GM19240 (cell line): ENCODE data around the gene UBL4B.

Source experiments
- DNase-seq: peaks from one replicate; pipeline ENCODE4 v3.0.0; 2011; ENCODE audit warnings: low spot score; ENCODE audit not compliant: insufficient read length

Gene UBL4B

DNA sequence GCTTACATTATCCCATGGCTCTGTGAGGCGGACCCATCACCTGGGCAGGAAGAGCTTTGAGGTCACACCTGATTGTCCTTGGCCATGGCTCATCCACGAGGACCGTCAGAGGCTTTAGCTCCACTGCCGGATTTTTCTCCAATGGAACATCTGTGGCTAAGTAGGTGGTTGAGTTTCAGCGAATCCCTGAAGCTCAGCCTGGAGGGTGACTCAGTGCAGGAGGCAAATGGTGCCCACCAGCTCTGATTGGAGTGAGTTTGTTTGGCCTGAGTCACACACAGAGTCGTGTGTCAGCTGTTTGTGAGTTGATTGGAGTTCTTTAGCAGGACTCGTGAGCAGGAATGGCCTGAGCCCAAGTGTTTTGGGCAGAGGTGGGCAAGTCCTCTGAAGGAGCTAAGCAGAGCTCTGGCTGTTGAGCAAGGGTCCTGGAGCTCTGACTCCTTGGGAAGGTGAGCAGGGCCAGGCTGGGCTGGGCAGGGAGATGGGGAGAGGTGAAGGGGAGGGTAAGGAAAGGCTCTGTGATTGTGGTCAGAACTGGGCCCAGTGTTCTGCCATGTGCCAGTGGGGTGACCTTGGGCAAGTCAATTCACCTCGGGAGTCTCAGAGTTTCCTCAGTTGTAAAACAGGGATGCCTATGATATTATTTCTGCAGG is 40.0 kb downstream of the UBL4B start:
- no peak for DNase-seq

DNA sequence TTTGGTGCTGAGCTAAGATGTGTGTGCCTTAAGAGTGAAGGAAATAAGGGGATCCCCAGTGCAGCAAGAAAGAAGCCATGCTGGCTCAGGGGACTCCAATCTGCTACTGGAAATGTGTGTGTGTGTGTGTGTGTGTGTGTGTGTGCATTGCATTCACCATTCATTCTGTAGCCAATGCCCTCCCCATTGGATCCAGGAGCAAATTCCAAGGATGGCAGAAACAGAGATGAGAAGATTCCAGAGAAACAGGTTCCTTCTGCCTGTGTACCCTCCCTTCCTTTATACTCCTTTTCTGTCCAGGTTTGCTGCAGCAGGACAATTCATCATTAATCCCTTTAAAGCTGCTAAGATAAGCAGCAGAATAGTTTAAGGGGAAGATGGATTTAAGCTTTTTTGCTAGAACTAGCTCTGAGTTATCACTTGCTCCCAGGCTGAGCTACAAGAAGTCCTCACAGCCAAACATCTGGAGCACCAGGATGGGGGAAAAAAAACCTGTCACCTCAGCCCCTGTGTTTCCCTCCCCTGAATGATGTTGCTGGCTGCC is 41.2 kb downstream of the UBL4B start:
- no peak for DNase-seq

DNA sequence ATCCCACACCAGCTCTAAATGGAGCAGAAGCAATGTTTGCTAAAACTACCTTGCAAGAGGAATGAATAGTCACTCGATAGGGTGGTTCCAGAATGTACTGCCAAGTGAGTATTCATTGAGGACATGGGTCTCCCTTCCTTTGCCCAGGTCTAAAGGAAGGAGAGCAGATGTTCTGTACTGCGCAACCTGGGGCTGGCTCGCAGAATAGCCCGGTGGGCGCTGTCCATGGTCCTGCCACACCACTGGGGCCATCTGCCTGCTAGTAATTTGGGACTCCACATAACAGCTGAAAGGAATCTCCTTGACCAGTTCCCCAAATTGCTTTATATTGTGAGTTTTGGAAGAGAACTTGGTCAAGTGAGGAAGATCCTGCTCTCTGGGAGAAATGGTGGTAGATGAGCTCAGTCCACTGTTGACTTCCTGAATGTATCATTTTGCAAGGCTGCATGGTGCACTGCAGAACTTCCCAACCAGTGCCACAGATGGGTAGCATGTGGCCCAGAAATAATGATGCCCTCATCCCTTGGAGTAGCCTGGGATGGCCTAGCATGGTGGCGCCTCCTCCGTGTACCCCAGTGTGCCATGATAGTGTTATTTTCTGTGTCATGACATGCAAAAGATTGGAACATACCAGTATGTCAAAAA is 43.8 kb downstream of the UBL4B start:
- DNase-seq = peak; percentile 39

DNA sequence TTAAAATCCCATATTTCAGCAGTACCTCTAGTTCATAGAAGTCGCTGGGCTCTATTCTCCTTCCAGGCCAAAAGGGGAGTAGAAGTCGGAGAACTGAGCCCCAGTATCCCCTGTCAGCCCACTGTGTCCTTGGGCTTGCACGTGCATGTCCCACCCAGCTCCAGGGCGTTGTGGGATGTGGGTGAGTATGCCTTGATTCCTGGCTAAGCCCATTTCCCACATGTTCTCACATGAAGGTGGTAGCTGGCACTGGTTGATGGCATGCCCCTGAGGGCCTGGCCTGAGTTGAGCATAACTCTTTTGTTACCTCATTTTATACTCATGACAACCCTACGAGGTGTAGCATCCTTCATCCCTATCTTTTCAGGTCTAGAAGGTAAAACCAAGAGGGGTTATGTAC is 46.0 kb downstream of the UBL4B start:
- DNase-seq = no peak

DNA sequence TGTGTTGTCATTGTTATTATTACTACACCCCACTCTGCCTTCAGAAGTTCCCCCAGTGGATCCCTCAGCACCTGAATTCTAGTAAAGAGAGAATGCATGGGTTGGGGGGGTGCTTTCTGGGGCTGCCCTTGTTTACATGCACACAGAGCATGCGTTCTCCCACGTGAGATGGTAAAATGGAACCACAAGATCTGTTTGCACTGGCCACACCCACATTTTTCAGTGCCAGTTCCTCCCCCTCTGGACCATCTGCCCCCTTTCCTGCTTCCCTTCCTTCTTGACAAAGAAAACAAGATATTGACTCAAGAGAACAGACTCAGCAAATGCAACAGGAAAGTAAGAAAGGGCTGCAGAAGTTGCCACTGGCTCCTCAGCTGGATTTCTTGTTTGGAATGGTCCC is 46.9 kb downstream of the UBL4B start:
- DNase-seq = no peak

DNA sequence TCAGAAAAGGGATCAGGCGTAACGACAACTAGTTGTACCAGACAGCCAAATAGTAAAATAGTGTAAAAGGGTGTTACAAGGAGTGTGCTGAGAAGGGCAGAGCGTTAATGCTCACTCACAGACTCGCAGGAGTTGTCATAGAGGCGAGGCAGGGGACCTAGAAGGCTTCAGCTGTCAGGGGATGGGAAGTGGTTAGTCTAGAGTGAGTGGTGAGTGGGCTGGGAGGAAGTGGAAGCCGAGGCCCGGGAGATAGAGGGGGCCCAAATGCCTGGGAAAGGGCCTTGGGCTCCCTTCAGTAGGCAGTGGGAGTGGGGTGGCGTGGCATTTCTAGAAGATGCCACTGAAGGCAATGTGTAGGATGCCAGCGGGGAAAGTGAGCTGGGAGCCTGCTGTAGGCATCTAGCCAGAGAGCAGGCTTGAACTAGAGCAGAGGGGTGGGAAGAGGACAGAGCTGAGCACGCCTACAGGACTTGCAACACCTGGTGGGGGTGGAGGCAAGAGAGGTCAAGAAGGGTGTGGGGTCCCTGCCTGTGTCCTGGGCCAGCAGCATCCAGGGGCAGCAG is 48.4 kb downstream of the UBL4B start:
- no peak for DNase-seq

DNA sequence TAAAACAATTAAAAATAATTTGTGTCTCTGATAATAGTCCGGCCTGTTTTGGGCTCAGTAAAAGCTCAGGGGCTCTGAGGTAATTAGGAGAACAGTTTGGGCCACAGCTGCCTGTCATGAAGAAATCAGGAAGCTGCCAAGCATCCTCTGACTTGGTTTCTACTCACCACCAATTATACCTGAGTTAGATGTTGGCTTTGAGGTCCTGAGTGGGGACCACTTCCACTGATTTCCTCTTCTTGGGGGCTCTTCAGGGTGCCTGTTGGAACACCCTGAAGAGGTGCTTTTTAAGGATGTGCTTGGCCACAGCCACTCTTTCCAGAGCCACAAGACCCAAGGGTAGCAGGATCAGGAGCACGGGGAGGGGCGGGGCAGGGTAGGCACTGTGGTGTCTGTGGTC is 48.9 kb downstream of the UBL4B start:
- DNase-seq = no peak

DNA sequence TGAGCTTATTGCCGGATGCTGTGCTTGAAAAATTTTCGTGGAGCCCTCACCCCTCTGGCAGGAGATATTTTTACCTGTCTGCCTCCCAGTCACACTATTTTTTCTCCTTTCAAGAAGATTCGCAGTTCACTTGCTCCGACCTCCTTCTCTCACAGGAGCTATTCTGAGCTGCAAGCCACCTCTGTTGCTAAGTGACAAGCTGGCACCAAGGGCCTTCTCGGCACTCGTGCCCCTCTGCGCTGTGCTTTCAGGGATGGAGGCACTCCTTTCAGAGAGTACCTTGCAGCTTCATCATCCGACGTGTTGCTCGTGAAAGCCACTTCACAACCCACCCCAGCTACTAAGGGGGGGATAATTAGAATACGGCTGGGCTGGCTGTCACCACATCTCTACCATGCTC is 49.6 kb downstream of the UBL4B start:
- DNase-seq = no peak
